Ovary (tissue), 9 donors: ENCODE results near the gene JMJD7. TPM values are rescaled to one million over a fixed set of nuclear protein-coding genes. Genes with fewer than 3 reads are reported as not detected.

Experiments
- DNase-seq, 5 donors: peaks; one replicate each; pipeline ENCODE4 v3.0.0-alpha.2; 2019 to 2020
- H3K27ac ChIP-seq, 2 donors: fragments of 200-600 bp; one replicate each; pipeline versions ENCODE4 v1.5.1 to v1.8.0; 2019 to 2022
- H3K27me3 ChIP-seq: fragments of 200-600 bp; one replicate; pipeline ENCODE4 v1.8.0; 2022
- H3K36me3 ChIP-seq: fragments of 200-600 bp; sonication (generic); one replicate; pipeline ENCODE4 v1.5.1; 2019
- H3K4me1 ChIP-seq: one replicate; pipeline ENCODE4 v1.8.1; 2013; ENCODE audit warnings: mild to moderate bottlenecking, moderate library complexity; ENCODE audit not compliant: insufficient read depth
- H3K4me3 ChIP-seq: fragments of 200-600 bp; sonication (generic); one replicate; pipeline ENCODE4 v1.5.1; 2017
- H3K9me3 ChIP-seq, 2 donors: fragments of 200-600 bp in 1 of 2; sonication (generic) in 1 of 2; one replicate each; pipeline versions ENCODE4 v1.5.1 to v1.8.1; 2013 to 2019; ENCODE audit warnings: mild to moderate bottlenecking in 1 of 2, moderate library complexity in 1 of 2
- EP300 ChIP-seq: sonication (generic); formaldehyde crosslinking; IDR thresholded peaks from one replicate; pipeline ENCODE4 v1.6.1; 2017; ENCODE audit warnings: antibody characterized with exemption
- POLR2A ChIP-seq: fragments of 450-650 bp; IDR thresholded peaks from one replicate; pipeline ENCODE4 v1.6.1; 2017; ENCODE audit warnings: antibody characterized with exemption, mild to moderate bottlenecking, moderate library complexity
- WGBS, 3 donors: extraction: QIAGEN DNeasy Blood & Tissue Kit in 1 of 3; methylation state at CpG; one replicate each; pipeline versions ENCODE4 v1.1.5 to v1.1.7; 2013 to 2017; 5-methylcytosine and 5-hydroxymethylcytosine counted together
- intact Hi-C, 4 donors: fragments of 100-400 bp; cut with DNase I; formaldehyde crosslinking; loops; one replicate each; pipeline versions ENCODE4 v1.11.0 to v1.15.1; 2022 to 2023
- polyA plus RNA-seq, 2 donors: library from polyadenylated mRNA; stranded (reverse); fragments of 200-250 nt in 1 of 2; fragments of 350-450 nt in 1 of 2; fragmentation: Illumina TruSeq in 1 of 2; extraction: RNeasy Lipid Tissue Mini Kit (QIAGEN cat#74804) in 1 of 2; gene quantifications; one replicate each; pipeline ENCODE4 v1.2.3, GENCODE V29; 2013 to 2014
- total RNA-seq, 7 donors: library from RNA; depleted of rRNA in 2 of 7; stranded (reverse); fragments of >200 nt in 2 of 7; fragmentation: NEBNext Ultra II Directional in 3 of 7; extraction: Animal tissue kit (Norgen Biotek cat#: 25700) in 3 of 7; gene quantifications; one replicate each; pipeline versions ENCODE4 v1.1.0 to v1.2.4, GENCODE V29; 2016 to 2023
- TF ChIP-seq, protein P1 (sequence below), 3 donors: fragments of 450-650 bp in 2 of 3; fragments of 200-600 bp in 1 of 3; IDR thresholded peaks; one replicate each; pipeline versions ENCODE4 v1.5.1 to v1.8.0; 2016 to 2022; ENCODE audit warnings: antibody characterized with exemption in 3 of 3, mild to moderate bottlenecking in 1 of 3
- donor health status: DM: no; HTN: no; CAD: no; lungs with moderate emphysema.
- donor health status: DM: no; HTN: no; CAD: no.
- donor health status: Bipolar disorder and iron deficiency.
- donor health status: DM: yes; HTN: yes; CAD: no.
- donor health status: DM: no; HTN: no; CAD: no.
- donor health status: DM: yes; HTN: yes; CAD: no.

JMJD7 gene
- total and polyA plus RNA-seq, 9 donors, result 3.0 to 21.4 (median 14.9) TPM

DNA sequence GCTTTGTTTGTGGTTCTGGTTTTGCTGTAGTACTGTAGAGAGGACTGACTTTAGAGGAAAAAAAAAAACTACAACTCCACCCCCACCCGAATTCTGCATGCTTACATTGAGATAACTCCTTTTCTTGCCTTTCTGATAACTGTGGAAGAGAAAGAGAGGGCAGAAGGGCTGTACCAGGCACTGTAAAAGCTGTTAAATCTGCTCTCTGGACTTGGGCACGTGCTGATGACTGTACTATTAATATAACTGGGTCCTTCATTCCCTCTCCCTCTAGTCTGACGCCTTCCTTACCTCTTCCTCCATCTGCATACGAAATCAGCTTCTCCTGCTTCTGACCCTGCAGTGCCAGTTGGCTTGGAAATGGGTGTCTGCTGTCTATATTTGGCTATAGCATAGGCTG is 38.7 kb upstream of the JMJD7 start:
- DNase-seq, result no peak
- Histone ChIP-seq H3K27ac (no peak overlapping the region), H3K36me3 (no peaks in the 10 kb centered on the region), H3K27me3 (no peaks in the 10 kb centered on the region), H3K4me1 (peaks cover 24% of the 10 kb centered on the region), H3K9me3 (no peaks in the 10 kb centered on the region), H3K4me3 (no peak overlapping the region)
- TF ChIP-seq EP300 (no peak), POLR2A (no peak)
- TF ChIP-seq, protein P1, sequence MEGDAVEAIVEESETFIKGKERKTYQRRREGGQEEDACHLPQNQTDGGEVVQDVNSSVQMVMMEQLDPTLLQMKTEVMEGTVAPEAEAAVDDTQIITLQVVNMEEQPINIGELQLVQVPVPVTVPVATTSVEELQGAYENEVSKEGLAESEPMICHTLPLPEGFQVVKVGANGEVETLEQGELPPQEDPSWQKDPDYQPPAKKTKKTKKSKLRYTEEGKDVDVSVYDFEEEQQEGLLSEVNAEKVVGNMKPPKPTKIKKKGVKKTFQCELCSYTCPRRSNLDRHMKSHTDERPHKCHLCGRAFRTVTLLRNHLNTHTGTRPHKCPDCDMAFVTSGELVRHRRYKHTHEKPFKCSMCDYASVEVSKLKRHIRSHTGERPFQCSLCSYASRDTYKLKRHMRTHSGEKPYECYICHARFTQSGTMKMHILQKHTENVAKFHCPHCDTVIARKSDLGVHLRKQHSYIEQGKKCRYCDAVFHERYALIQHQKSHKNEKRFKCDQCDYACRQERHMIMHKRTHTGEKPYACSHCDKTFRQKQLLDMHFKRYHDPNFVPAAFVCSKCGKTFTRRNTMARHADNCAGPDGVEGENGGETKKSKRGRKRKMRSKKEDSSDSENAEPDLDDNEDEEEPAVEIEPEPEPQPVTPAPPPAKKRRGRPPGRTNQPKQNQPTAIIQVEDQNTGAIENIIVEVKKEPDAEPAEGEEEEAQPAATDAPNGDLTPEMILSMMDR (IDR thresholded peaks at IDR 0.05), result no peak
- WGBS, 3 donors, result 39 to 59% (median 47%) methylated on average over 4 of the region's 4 CpGs
- intact Hi-C loops, result no loop called here

DNA sequence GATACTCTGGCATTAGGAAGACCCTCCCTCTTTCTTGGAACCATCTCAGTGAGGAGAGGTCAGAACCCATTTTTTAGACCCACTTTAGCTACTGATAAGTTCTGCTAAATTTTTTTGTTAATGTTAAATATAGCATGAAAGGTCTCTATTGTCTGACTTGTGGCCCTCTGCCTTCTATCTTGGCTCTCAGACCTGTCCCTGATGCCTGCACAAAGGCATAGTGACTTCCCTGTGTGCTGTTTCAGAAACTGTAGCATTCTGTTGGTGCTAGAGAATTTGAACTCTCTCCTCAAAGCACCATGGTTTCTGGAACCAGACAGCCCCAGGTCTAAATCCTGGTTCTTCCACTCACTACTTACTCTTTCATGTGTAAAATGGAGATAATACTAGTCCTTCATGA is 38.2 kb upstream of the JMJD7 start:
- Histone ChIP-seq H3K4me3 (no peak overlapping the region), H3K9me3 (no peaks in the 10 kb centered on the region), H3K36me3 (no peaks in the 10 kb centered on the region), H3K27ac (no peak overlapping the region), H3K4me1 (peaks cover 24% of the 10 kb centered on the region), H3K27me3 (no peaks in the 10 kb centered on the region)
- no peak for DNase-seq
- intact Hi-C loops, result no loop called here
- TF ChIP-seq POLR2A (no peak), EP300 (no peak)
- TF ChIP-seq, protein P1 (IDR thresholded peaks at IDR 0.05), result no peak

DNA sequence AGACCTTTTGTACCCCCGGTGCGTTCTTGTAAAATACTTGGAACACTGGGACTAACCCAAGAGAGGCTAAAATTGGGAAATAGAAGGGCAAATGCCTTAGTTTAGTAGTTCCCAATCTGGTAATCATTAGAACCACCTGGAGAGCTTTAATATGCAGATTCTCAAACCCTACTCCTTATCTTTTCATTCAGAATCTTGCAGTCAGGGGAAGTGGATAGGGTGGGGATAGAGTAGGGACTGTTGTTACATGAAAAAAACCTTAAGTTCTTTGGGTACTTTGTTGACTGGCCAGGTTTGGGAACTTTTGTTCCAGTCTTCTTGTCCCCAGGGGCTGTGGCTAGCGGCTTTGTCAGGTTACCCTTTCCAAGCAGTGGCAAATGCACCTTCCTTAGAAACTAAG is 37.7 kb upstream of the JMJD7 start:
- DNase-seq, result no peak
- peaks cover 24% of the 10 kb centered on the region for H3K4me1 ChIP-seq
- TF ChIP-seq, protein P1 (IDR thresholded peaks at IDR 0.05), result no peak
- TF ChIP-seq POLR2A, result no peak
- no peak overlapping the region for H3K4me3 ChIP-seq
- no peaks in the 10 kb centered on the region for H3K27me3 ChIP-seq
- intact Hi-C loops, result no loop called here
- no peak overlapping the region for H3K27ac ChIP-seq
- WGBS, 3 donors, result 92 to 95% (median 95%) methylated on average over 3 of the region's 3 CpGs
- H3K9me3 ChIP-seq, result no peaks in the 10 kb centered on the region
- no peaks in the 10 kb centered on the region for H3K36me3 ChIP-seq

DNA sequence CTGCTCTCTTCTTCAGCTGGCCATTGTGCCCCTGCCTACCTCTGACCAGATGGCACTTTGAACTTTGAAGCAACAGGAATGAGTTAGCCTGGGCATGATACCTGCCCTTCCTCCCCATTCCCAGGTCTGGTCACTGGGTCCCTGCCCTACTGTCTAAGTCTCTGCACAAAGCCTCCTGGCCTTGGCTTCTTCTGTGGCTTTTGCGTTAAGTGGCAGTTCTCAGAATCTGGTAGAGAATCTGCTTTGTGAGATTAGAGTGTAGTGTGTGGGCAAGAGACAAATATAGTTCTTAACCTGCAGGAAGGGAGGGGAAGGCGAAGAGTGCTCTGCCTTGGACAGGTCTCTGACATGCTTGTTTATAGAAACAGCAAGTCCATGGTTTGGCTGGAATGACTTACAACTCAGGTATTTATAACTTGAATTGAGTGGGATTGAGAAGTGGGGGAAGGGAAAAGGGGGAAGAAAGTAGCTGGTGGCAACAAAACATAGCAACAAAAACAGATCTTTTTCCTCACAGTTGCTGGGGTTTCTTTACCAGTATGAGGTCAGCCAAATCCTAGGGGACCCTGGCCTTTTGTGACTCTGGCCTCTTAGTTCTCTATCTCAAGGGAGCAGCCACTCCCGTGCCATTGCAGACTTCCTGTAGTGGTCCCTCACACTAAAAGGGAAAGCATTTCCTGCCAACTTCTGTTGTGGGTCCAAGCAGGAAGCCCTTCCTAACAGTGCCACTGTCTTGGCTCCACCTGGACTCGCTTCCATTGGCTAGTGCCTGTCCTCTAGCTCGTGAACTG is 36.9 kb upstream of the JMJD7 start:
- Histone ChIP-seq H3K4me1 (peaks cover 27% of the 10 kb centered on the region), H3K4me3 (no peak overlapping the region), H3K9me3 (no peaks in the 10 kb centered on the region), H3K27ac (no peak overlapping the region), H3K36me3 (no peaks in the 10 kb centered on the region), H3K27me3 (no peaks in the 10 kb centered on the region)
- 71 to 75% (median 74%) methylated on average over 5 of the region's 5 CpGs for WGBS, 3 donors
- TF ChIP-seq EP300, result no peak
- no peak for TF ChIP-seq POLR2A
- TF ChIP-seq, protein P1 (IDR thresholded peaks at IDR 0.05), result no peak
- intact Hi-C loops, result no loop called here
- no peak for DNase-seq
